ENCODE data around the gene NDC80.
"Not testable (repeated sequence)": the region's sequence is repeated elsewhere in the genome, so short reads cannot be mapped to it uniquely, and the experiment has no call there.

NDC80 gene

DNA sequence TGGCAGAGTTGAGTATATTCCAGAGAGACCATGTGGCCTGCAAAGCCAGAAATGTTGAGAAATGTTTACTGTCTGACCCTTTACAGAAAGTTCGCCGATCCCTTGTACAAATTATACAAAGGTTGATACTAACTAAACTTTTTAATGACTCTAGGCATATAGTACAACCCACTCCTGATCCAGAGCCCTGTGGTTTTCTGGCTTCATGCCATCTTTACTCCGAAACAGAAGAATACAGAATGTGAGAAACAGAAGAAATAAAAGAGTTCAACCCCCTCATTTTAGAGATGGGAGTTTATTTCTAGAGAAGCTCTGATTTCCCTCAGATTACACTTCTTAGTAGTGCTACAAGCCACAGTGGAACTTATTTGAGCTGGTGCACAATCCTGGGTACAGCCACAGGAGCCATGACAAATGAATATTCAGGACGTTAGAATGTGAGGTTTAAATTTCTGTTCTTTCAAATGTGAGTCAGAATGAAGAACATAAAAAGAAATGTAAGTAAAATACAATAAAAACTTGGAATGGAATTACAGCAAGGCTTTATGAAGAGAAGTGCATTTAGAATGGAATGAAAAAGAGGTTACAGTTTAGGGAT, 46.1 kb downstream of the NDC80 start:
- H3K4me3 ChIP-seq (ENCODE audit: low read depth, low read length), result no peak overlapping the region

DNA sequence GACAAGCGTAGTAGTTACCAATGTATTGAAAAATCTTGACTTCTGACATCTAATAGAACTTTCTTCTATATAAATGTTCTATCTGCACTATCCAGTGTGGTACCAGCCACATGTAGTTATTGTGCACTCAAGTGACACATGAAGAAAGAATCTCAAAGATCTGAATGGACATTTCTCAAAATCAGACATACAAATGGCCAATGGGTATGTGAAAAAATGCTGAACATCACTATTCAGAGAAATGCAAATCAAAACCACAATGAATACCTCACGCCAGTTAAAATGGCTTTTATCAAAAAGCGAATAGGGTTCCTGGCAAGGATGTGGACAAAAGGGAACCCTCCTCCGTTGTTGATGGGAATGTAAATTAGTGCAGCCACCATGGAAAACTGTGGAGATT, 46.7 kb downstream of the NDC80 start:
- no peak overlapping the region for H3K4me3 ChIP-seq (ENCODE audit: low read depth, low read length)

- H3K4me3 ChIP-seq (ENCODE audit: low read depth, low read length), result no peak overlapping the region
Measured at GRCh38 chr18:2625217-2625616, 53.9 kb downstream of the NDC80 start.

GRCh38 chr18:2627821-2628276, 56.5 kb downstream of the NDC80 start:
- H3K4me3 ChIP-seq (ENCODE audit: low read depth, low read length), result no peak overlapping the region

DNA sequence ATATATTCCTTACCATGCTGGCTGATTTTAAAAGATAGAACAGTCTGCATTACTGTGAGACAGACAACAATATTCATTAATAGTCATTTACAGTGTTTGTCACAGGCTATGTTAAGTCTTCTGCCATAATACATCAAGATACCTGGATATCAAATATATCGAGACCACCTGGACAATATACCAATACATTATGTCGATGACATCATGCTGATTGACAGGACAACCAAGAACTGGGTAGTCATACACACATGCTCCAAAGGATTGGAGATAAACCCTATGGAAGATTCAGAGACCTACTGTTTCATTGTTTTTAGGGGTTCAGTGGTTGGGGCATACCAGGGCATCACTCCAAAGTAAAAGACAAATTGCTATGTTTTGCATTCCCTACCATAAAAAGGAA, 57.6 kb downstream of the NDC80 start:
- H3K4me3 ChIP-seq (ENCODE audit: low read depth, low read length), result no peak overlapping the region

DNA sequence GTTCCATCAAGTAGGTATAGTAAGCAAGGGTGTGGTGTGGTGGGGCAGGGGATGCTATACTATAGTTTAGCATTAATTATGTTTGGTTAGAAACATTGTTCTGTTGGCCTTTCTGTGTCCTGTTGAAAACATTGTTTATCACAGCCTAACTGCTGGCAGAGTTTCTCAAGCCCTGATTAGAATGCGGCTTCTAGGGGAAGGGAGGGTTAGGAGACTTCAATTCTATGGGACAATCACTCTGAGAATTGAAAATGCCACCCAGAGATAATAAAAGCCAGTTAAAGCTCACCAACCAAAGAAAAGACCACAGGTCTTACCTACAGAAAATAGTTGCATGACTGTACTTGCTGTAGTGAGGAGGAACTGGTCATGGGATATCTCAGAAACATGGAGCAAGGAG, 64.2 kb downstream of the NDC80 start:
- no peak overlapping the region for H3K4me3 ChIP-seq (ENCODE audit: low read depth, low read length)

DNA sequence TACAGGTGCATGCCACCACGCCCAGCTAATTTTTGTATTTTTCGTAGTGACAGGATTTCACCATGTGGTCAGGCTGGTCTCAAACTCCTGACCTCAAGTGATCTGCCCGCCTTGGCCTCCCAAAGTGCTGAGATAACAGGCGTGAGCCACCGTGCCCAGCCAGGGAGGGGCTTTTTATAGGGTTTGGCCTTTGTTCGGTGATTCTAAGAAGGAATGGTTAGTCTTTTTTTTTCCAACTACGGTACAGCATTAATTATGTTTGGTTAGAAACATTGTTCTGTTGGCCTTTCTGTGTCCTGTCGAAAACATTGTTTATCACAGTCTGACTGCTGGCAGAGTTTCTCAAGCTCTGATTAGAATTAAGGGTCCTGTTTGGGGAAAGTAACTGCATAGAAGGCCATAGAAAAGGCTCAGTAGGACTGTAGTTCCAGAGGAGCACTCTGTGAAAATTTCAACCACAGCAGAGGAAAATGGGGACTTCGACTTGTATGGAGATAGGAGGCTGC, 64.8 kb downstream of the NDC80 start:
- H3K4me3 ChIP-seq (ENCODE audit: low read depth, low read length), result no peak overlapping the region

DNA sequence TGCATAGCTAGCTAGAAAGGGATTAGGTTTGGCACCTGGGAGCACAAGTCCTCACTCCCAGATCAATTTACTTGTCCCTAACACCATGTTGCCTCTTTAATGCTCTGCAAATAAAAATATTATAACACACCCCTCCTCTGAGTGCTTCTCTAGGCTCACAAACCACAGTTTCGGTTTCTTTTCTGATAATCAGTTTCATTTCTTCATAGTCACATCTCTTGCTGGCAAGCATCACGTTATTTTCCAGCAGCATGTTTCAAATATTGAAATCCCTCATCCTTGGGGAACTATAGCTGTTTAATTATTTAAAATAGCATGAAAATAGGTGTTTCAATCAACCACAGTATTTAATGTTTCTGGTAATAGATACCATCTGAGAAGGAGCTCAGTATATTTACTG, 70.3 kb downstream of the NDC80 start:
- no peak overlapping the region for H3K4me3 ChIP-seq (ENCODE audit: low read depth, low read length)

GRCh38 chr18:2642771-2643170, 71.4 kb downstream of the NDC80 start:
- no peak overlapping the region for H3K4me3 ChIP-seq (ENCODE audit: low read depth, low read length)

- H3K4me3 ChIP-seq (ENCODE audit: low read depth, low read length), result no peak overlapping the region
Measured at GRCh38 chr18:2644535-2644934, 73.2 kb downstream of the NDC80 start.

DNA sequence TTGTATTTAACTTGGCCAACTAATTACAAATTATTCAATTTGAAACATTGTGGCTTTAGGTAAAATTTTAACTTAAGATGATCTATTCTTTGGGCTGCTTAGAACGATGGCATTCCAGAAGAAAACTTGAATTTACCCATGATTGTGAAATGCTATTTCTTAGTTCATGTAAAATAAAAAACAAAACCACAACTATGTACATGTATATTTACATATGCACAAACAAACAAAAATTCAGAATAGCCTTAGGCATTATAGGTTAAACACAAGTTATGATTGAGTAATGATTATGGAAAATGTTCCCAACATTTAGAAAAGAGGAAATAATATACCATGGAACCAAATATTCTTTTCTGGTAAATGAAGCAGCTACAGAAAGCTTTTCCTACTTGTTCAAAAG, 80.6 kb downstream of the NDC80 start:
- H3K4me3 ChIP-seq (ENCODE audit: low read depth, low read length), result no peak overlapping the region

DNA sequence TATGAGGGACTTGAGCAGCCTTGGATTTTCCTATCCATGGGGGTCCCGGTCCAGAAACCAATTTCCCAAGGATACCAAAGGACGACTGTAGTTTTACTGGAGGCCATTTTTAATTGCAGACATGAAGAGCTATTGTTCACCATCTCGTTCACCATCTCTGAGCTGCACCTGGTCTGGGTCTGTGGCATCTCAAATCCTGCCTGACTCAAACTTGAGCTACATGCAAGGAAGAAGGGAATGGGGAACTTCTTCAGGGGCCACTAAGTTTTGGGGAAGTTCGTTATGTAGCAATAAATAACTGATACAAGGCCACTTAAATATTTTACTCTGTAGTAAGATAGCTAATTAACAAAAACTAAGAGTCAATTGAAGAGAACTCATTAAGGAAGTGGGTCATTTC, 82.1 kb downstream of the NDC80 start:
- no peak overlapping the region for H3K4me3 ChIP-seq (ENCODE audit: low read depth, low read length)

GRCh38 chr18:2654169-2654927, 83.0 kb downstream of the NDC80 start:
- H3K4me3 ChIP-seq (ENCODE audit: low read depth, low read length), result peak overlapping the region; percentile 90

GRCh38 chr18:2654928-2655177, 83.5 kb downstream of the NDC80 start:
- H3K4me3 ChIP-seq (ENCODE audit: low read depth, low read length), result peak overlapping the region; percentile 90

GRCh38 chr18:2655178-2655953, 84.0 kb downstream of the NDC80 start, which contains the start of gene SMCHD1:
SMCHD1 (plus strand) TSS chr18:2655726; CDS start chr18:2656076, 350 bp downstream.
- H3K4me3 ChIP-seq (ENCODE audit: low read depth, low read length), result peak within 1 kb of the TSS; percentile 90

DNA sequence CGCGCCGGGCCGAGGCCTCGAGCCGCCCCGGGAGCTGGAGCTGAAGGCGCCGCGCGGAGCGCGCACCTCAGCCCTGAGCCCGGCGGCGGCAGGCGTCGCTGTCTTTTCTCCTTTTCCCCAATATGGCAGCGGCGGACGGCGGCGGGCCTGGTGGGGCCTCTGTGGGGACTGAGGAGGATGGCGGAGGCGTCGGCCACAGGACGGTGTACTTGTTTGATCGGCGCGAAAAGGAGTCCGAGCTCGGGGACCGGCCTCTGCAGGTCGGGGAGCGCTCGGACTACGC, 84.5 kb downstream of the NDC80 start:
- peak overlapping the region; percentile 90 for H3K4me3 ChIP-seq (ENCODE audit: low read depth, low read length)

GRCh38 chr18:2656237-2656980, 85.1 kb downstream of the NDC80 start:
- H3K4me3 ChIP-seq (ENCODE audit: low read depth, low read length), result peak overlapping the region; percentile 90

- peak overlapping the region; percentile 90 for H3K4me3 ChIP-seq (ENCODE audit: low read depth, low read length)
Measured at GRCh38 chr18:2656981-2657512, 85.7 kb downstream of the NDC80 start.

DNA sequence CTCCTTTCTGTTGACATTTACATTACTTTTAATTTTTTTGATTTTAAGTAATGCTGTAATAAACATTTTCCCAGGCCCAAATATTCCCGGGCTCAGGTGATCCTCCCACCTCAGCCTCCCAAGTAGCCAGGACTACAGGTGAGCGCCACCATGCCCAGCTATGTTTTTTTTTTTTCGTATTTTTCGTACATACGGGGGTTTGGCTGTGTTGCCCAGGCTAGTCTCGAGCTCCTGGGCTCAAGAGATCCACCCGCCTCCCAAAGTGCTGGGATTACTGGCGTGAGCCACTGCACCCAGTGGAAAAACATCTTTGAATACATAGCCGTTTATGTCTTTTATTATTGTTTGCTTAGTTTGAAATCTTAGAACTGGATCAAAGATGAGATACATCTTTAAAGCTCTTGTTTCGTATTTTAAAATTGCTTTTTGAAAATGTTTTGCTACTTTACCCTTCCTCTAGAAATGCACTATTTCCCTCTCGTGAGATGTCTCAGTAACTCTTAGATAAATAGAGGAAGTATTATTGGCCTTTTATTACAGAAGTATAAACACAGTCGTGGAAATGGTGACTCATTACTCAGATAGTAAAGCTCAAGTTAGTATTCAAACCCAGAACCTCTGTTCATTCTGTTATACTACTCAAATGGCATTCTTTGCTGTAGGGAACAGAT, 86.6 kb downstream of the NDC80 start:
- H3K4me3 ChIP-seq (ENCODE audit: low read depth, low read length), result no peak overlapping the region

DNA sequence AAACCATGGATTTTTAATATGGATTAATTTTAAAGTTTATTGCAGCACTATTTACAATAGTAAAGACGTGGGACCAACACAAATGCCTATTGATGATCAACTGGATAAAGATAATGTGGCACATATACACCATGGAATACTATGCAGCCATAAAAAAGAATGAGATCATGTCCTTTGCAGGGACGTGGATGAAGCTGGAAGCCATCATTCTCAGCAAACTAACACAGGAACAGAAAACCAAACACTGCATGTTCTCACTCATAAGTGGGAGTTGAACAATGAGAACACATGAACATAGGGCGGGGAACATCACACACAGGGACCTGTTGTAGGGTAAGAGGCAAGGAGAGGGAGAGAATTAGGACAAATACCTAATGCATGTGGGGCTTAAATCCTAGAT, 89.5 kb downstream of the NDC80 start:
- not testable (repeated sequence) for H3K4me3 ChIP-seq (ENCODE audit: low read depth, low read length)

DNA sequence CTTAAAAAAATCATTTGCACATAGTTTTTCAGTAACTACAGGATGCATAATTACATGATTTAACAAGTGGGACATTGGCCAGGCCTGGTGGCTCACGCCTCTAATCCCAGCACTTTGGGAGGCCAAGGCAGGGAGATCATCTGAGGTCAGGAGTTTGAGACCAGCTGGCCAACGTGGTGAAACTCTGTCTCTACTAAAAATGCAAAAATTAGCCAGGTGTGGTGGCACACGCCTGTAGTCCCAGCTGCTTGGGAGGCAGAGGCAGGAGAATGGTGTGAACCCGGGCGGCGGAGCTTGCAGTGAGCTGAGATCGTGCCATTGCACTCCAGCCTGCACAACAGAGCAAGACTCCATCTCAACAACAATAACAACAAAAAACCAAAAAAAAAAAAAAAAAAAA, 90.9 kb downstream of the NDC80 start:
- H3K4me3 ChIP-seq (ENCODE audit: low read depth, low read length), result not testable (repeated sequence)

All from iPS-11a (cell line).